GM18873 (cell line): Measurements from ENCODE around the gene MACROD2.

Experiments used
- ATAC-seq: cut with Tn5 transposase; IDR thresholded peaks from one replicate; pipeline ENCODE4 v1.9.1; 2021; ENCODE audit warnings: mild to moderate bottlenecking, moderate library complexity, moderate number of reproducible peaks; ENCODE audit not compliant: unreplicated experiment, low FRiP score

Gene MACROD2

GRCh38 chr20:14319704-14320103, 324.4 kb downstream of the MACROD2 start:
- no peak for ATAC-seq

GRCh38 chr20:14331646-14332045, 336.3 kb downstream of the MACROD2 start:
- ATAC-seq, result no peak

DNA sequence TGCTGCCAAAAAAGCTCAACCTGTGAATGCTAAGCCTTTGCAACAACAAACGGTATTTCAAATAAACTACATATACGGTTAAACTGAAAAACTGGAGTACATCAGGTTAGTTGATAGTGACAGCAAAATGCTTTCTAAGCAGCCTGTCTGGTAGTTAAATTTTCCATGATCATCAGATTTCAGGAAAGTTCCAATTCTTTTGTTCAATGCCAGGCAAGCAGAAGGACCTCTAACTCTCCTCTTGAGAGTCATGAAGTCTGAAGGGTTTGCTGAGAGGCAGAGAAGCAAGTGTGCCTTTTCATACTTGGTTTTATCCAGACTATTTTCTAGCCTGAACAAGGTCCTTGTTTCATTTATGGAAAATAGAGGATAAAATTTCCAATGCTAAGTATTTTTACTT, 337.6 kb downstream of the MACROD2 start:
- no peak for ATAC-seq

DNA sequence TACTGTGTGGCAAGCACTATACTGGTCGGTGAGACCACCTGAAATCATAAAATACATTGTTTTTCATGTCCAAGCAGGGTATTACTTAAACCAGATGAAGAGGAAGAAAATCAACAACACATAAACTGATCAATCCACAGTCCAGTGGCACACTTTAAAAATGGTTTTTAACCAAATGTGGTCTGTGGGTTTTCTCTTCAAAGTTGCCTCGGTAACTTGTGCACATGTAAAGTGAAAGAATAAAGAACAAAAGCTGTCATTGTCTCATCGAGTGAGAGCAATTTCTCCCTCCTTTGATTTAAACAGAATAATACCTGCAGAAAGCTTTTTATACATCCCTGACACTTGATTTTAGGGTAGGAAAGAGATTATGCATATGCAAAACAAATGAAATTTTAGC, 338.4 kb downstream of the MACROD2 start:
- no peak for ATAC-seq

DNA sequence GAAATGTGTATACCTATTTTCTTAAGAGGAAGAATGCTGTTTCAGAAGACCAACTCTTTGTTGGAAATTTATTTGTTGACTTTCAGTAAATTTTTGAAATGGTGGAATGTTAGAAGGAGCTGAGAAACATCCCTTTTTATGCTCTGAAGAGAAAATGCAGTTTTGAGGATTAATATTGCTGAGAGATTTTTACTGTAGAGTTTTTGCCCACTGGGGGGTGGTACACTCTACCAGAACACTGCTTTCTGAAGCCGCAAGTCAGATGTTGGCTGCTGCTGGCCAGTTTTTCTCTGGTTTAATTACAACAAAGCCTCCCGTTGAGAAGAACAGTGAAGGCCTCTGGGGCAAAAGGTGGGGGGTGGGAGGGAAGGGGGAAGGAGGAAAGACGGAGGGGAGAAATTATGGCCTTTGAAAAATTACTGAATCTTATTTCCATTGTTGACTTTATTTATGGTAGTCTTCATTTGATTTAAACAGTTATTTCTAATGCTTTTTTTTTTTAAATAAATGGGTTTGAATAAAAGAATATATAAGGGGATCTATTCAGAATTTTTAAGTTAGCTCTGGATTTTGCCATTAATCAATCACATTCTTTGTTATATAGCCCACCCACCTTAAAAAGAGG, 339.1 kb downstream of the MACROD2 start:
- ATAC-seq, result no peak

DNA sequence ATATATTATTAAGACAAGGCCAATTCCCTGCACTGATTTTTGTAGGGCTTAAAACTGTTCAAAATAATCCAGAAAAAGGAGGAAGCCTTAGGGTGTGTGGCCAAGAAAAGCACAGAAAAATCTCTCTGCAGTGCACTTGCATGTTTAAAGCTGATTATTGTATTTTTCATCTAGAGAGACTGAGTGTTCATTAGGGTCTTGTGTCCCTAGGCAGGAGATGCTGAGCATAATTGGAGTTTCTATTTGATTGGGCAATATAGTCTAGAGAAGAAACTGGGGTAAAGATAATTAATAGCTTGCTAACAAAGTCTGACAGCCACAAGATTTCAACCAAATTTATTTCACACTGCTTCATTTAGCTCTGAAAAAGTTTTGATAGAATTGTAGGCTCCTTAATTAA, 339.7 kb downstream of the MACROD2 start:
- no peak for ATAC-seq

DNA sequence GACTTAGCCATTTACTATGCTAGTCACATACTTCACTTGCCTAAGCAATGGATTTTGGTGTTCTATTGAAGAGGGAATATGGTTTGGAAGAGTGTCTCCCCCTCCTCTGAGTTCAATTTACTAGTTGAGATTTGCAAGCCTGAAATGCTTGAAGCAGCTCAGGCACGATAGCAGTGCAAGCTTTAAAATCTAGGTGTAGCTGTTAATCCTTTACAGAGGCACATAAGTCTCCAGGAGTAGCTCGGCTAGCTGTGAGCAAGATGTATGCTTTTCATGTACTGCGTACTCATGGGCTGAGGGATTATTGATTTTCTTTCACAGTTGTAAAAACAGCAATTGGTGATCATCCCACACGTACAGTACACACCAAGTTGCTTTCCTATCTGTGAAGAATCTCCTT, 341.4 kb downstream of the MACROD2 start:
- no peak for ATAC-seq

GRCh38 chr20:14337400-14338171, 342.3 kb downstream of the MACROD2 start, which contains the start of gene FLRT3:
Gene FLRT3 (minus strand): TSS chr20:14337612. CDS start chr20:14327506, 10,106 bp downstream.
- ATAC-seq, result peak; percentile 94

- no peak for ATAC-seq
Observed at GRCh38 chr20:14341801-14342200, 346.5 kb downstream of the MACROD2 start.

GRCh38 chr20:14342918-14343317, 347.6 kb downstream of the MACROD2 start:
- no peak for ATAC-seq

GRCh38 chr20:14343491-14344065, 348.3 kb downstream of the MACROD2 start:
- no peak for ATAC-seq

- no peak for ATAC-seq
Observed at GRCh38 chr20:14344746-14345145, 349.4 kb downstream of the MACROD2 start.

- no peak for ATAC-seq
Observed at GRCh38 chr20:14355791-14356190, 360.5 kb downstream of the MACROD2 start.

DNA sequence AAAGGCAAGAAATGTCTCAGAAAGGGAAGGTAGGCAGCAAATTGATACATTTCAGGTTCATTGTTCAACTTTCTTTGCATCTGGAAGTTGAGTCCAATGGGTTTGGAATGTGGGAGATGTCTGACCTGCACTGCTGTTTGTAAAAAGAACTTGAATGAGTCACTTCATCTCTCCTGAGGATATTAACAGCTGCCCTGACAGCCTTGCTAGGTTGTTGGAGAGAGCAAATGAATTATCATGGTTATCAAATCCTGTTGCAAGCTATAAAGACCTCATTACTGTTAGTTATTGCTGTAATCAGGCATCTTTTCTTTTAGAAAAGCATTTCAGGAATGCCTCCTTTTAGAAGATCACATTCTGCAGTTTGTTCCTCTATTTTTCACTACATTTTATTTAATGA, 365.1 kb downstream of the MACROD2 start:
- no peak for ATAC-seq

DNA sequence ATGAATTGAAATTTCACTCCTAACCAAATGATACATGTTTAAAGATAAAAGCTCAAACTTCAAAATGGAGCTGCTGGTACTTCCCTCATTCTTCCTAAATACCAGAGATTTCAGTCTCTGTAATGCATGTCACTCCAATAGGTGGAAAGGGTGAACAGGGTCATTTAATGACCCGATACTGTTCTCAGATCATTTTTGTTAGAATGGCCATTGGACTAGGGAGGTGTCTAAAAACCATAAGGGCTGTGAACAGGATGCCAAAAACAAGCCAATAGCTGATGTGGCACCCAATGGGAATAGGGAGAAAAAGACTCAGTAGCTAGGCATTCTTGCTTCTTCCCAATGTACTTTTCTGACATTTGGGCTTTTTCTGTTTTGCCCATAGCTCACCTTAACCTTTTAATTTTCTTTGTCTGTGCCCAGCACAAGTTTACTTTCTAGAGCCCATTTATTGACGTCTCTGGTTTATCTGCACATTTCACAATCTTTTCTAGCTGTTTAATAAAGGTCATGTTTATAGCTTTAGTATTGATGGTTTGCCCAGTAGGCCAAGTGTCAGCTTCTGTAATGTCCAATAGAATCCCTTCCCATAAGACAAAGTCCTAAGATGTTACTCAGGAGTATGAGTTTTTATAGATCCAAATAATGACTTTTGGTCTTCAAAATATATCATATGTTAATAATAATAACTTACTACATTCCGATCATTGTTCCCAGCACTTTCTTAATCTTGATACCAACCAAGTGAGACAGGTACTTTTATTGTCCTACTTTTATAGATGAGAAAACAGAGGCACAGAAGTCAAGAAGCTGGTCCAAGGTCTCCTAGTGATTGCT, 366.4 kb downstream of the MACROD2 start:
- no peak for ATAC-seq

DNA sequence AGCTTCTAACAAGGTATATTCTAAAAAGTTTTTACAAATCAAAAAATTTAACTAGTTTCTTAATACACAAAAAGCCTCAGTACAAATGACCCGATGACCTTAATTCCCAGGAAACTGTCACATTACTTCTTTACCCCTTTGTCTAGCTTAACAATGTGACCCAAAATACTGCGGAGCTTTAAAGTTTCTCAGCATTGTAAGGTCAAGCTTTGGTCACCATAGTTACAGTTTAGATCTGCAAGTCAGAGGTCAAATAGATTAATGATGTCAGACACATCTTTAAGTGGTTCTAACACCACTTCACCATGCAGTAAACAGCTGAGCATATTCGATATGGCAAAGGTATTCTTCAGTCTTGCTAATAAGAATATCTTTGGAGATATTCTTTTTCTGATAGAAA, 378.9 kb downstream of the MACROD2 start:
- ATAC-seq, result no peak

DNA sequence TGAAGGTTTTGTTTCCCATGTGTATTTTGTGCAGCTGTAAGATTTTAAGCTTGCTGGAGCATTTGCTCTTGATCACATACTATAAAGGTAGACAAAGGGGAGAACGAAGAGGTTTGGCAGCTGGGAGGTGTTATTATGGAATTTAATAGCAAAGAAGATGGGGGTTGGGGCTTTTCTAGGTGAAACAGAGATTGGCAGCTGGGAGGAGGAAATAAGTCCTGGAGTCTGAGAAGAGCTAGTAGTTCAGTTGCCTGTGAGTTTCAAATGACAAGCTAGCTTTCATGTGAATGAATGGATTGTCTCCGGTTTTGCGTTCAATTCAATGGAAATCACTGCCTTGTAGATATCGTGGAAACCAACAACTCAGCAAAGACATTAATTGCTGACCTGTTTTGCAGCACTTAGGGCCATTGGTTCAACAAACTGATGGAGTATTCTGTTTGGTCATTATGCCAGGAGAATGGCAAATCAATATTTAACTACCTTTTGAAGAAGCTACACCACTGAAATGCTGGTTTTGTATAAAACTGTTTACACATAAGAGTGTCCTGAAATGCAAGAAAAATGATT, 380.2 kb downstream of the MACROD2 start:
- no peak for ATAC-seq

DNA sequence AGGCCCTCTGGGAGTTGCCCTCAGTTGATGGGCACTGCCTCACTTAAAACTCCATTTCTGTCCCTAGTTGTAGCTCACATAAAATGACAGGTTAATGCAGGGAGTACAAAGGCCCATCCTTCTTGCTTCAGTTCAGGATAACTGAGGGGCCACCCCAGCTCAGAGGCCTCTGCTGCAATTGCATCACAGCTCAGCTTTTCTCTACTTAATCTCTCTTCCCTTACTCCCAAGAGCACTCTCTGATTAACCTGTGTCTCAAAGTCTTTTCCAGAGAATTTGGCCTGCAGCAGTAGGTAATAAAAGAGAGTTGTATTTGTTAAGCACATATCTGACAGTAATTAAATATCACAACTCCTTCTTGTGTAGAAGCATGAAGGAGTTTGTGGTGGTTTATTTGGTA, 383.0 kb downstream of the MACROD2 start:
- no peak for ATAC-seq

- ATAC-seq, result no peak
Observed at GRCh38 chr20:14383335-14383734, 388.0 kb downstream of the MACROD2 start.

GRCh38 chr20:14384416-14385175, 389.3 kb downstream of the MACROD2 start:
- ATAC-seq, result no peak
